Tongue (tissue), 2 donors: Measurements from ENCODE around the gene TRIM41. TPM values are rescaled to one million over a fixed set of nuclear protein-coding genes. Genes with fewer than 3 reads are reported as not detected.
"Not testable (repeated sequence)": the region's sequence is repeated elsewhere in the genome, so short reads cannot be mapped to it uniquely, and the experiment has no call there.

ENCODE experiments used
- DNase-seq: peaks from one replicate; pipeline ENCODE4 v3.0.0-alpha.2; 2015
- total RNA-seq: library from RNA; depleted of rRNA; stranded (reverse); fragments of >200 nt; gene quantifications from one replicate; pipeline ENCODE4 v1.2.3, GENCODE V29; 2014

The TRIM41 gene
- total RNA-seq: 20.9 TPM

- peak; percentile 99 for DNase-seq
Measured at GRCh38 chr5:181223058-181223728, at the start of gene TRIM41. Gene TRIM41 (plus strand): TSS chr5:181223281. CDS start chr5:181224000, 719 bp downstream.

GRCh38 chr5:181173420-181174342 lies 49.4 kb upstream of the TRIM41 start:
- DNase-seq: peak; percentile 56

DNA sequence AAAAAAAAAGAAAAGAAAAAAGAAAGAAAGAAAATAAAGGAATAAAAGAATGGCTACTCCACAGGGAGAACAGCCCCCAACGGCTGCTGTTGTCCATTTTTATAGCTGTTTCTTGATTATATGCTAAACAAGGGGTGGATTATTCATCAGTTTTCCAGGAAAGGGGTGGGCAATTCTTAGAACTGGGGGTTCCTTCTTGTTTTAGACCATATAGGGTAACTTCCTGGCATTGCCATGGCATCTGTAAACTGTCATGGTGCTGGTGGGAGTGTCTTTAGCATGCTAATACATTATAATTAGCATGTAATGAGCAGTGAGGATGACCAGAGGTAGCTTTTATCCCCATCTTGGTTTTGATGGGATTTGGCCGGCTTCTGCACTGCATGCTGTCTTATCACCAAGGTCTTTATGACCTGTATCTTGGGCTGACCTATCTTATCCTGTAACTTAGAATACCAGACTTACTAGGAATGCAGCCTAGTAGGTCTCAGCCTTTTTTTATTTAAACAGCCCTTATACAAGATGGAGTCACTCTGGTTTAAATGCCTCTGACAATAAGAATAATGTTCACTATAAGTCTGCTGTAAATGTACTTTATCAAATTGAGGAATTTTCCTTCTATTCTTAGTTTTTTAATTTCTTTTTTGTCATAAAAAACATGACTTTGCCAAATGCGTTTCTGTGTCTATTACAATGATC lies 46.7 kb upstream of the TRIM41 start:
- no peak for DNase-seq

GRCh38 chr5:181177559-181177958 lies 45.5 kb upstream of the TRIM41 start:
- not testable (repeated sequence) for DNase-seq

GRCh38 chr5:181181650-181182565 lies 41.2 kb upstream of the TRIM41 start:
- DNase-seq: peak; percentile 77

GRCh38 chr5:181182651-181183050 lies 40.4 kb upstream of the TRIM41 start:
- no peak for DNase-seq

- DNase-seq: no peak
Measured at GRCh38 chr5:181184845-181185216, 38.2 kb upstream of the TRIM41 start.

DNA sequence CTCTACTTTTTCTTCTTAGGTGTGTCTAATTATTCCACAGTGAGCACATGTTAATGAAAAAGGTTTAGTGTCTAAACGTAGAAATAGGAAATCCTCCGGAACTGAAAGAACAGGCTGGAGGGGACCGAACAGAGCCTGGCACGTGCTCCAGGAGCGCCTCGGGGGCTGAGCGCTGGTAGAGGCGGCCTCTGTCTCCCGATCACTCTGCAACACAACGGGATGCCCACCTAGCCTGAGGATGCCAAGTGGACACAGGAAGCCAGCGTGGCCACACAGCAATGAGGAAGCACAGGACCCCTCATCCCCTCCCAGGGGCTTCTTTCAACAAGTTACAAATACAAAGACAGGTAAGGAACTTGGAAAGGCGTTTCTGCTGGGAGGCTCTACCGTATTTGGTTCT lies 37.5 kb upstream of the TRIM41 start:
- no peak for DNase-seq

DNA sequence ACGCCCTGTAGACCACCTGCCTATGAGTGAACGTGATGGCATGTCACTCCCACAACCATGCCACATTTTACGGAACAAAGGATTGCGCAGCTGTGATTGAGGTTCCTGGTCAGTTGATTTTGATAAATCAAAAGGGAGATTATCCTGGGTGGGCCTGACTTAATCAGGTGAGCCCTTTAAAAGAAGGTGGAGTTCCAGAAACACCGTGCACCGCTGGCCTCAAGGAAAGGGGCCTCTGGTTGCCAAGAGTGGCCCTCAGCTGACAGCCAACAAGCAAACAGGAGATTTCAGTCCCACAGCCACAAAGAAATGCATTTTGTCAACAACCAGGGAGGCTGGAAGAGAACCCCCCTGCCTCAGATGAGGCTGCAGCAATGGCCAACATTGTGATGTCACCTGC lies 37.1 kb upstream of the TRIM41 start:
- DNase-seq: no peak

DNA sequence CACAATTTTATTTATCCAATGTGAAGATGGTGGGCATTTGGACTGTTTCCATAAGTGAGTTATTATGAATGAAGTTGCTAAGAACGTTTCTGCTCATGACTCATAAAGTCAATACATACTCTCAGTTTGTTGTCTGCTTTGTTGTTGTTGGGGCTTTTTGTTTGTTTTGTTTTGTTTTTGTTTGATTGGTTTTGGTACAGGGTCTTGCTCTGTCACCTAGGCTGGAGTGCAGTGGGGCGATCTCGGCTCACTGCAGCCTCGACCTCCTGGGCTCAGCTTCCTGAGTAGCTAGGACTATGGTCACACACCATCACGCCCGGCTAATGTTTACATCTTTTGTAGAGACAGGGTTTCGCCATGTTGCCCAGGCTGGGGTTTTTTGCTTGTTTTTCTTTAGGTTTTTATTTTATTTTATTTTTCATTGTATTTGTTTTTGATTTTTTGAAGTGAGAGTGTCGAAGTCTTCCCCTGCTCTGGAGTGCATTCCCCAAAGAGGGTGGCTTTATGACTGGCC lies 36.0 kb upstream of the TRIM41 start:
- no peak for DNase-seq

DNA sequence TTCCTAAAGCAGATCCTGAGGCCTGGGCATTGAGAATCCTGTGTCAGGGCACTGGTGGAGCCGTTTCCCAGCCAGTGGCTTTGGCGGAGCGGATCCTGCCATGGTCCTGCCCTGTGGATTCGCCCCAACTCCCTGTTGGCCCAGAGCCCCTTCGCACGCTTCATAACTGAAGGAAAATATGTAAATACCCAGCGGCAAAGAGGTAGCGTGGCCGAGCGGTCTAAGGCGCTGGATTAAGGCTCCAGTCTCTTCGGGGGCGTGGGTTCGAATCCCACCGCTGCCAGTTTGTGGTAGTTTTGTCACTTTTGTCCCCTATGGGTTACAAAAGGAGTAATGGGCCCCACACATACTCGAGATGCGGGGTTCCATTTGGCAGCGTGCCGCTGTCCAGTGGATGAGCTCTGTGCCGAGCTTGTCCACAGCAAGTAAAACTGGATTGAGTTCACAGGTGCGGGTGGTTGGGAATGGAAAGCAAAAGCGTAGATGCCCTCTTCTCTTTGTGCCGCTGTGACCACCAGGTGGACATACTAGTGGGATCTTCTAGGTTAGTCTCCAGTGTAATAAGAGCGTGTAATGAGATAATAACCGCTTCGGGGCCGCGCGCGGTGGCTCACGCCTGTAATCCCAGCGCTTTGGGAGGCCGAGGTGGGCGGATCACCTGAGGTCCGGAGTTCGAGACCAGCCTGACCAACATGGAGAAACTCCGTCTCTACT lies 35.4 kb upstream of the TRIM41 start:
- DNase-seq: peak; percentile 90

GRCh38 chr5:181188700-181189362 lies 34.2 kb upstream of the TRIM41 start:
- DNase-seq: peak; percentile 95

DNA sequence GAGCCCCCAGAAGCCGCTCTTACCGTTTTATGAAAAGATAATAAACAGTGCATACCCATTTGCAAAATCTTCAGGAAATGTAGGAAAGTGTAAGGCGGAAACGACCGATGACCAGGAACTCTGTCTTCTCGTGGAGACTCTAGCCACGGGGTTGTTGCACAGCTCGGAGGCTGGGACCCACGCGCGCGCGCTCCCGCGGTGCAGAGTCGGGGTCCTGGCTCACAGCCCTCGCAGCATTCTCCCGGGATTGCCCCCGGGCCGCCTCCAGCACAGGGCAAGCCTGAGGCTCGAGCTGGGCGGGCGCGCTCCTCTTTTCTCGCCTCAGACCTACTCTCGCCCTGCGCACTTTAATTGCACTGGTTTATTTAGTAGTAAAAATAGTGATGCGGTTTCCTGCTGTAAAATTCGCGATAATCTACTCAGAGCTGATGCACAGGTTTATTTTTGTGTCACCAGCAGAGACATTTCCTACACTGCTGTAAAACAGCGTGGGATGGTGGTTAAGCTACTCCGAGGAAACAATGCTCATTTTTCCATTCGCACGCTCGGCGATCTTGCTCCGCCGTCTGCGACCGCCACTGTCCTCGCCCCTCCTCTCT lies 33.6 kb upstream of the TRIM41 start:
- peak; percentile 21 for DNase-seq

GRCh38 chr5:181189962-181190710 lies 32.9 kb upstream of the TRIM41 start:
- no peak for DNase-seq

DNA sequence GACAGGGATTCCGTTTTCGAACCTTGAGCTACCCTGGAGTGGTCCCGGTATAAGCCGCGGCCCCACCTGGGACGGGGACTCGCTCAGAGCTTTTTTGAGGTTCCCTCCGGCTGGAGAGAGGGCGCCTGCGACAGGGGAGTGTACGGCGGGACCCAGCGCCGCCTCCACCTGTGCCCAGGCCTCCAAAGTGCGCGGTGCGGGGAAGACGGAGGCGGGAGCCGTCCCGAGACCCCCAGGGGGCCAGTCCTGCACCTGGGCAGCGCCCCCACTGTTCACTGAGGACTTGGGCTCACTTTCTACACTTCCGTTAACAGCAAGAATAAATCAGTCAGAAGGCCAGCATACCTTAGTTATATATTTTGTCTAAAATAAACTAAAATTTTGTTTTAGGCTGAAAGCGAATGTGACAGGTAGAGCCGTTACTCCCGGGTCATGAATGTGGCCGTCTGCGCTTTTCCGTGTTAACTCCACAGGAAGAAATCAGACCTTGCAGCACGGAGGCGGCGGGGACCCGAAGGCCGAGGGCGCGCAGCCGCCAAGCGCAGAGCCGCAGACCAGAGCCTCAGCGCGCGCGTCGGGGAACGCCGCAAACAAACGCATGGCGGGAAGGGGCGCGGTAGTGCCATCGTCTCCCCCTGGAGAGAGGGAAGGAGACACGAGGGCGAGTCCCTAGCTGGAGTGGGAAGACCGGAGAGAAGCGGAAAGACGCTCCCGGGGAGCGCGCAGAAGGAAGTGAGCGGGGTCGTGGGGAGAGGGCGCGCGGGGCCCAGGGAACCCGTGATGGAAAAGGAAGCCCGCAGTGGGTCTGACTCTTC lies 32.2 kb upstream of the TRIM41 start:
- peak; percentile 54 for DNase-seq

- DNase-seq: peak; percentile 98
Measured at GRCh38 chr5:181191526-181192336, 31.4 kb upstream of the TRIM41 start.

GRCh38 chr5:181192337-181193046 lies 30.6 kb upstream of the TRIM41 start:
- DNase-seq: no peak
